ENCODE data around the gene SLC45A2. TPM values are rescaled to one million over a fixed set of nuclear protein-coding genes. Genes with fewer than 3 reads are reported as not detected.

SLC45A2 gene
- total RNA-seq, 1 experiment from 2014 or later = not detected

DNA sequence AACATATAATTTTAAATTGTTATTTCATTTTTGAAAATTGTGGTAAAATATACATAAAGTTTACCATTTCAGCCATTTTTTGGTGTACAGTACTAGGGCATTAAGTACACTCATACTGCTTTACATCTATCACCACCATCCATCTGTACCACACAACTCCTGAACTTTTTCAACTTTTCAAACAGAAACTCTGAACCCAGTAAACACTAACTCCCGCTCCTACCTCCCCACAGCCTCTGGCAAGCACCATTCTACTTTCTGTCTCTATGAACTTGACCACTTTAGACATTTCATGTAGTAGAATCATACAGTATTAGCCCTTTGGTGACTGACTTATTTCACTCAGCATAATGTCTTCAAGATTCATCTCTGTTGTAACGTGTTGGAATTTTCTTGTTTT, 8.4 kb upstream of the SLC45A2 start:
- POLR2A ChIA-PET = no interaction called here
- CTCF ChIA-PET = no interaction called here
- DNase-seq (ENCODE audit: low read depth, low spot score) = no peak
- TF ChIP-seq, protein P1, sequence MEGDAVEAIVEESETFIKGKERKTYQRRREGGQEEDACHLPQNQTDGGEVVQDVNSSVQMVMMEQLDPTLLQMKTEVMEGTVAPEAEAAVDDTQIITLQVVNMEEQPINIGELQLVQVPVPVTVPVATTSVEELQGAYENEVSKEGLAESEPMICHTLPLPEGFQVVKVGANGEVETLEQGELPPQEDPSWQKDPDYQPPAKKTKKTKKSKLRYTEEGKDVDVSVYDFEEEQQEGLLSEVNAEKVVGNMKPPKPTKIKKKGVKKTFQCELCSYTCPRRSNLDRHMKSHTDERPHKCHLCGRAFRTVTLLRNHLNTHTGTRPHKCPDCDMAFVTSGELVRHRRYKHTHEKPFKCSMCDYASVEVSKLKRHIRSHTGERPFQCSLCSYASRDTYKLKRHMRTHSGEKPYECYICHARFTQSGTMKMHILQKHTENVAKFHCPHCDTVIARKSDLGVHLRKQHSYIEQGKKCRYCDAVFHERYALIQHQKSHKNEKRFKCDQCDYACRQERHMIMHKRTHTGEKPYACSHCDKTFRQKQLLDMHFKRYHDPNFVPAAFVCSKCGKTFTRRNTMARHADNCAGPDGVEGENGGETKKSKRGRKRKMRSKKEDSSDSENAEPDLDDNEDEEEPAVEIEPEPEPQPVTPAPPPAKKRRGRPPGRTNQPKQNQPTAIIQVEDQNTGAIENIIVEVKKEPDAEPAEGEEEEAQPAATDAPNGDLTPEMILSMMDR (IDR thresholded peaks at IDR 0.05) = no peak
- TF ChIP-seq SIN3A (IDR thresholded peaks at IDR 0.05; ENCODE audit: borderline replicate concordance, insufficient read depth, low read depth, low read length) (no peak), POLR2AphosphoS5 (IDR thresholded peaks at IDR 0.05; ENCODE audit: low read depth, low read length) (no peak), TCF7L2 (IDR thresholded peaks at IDR 0.05; ENCODE audit: low read depth, low read length) (no peak)
- TF ChIP-seq, protein P2, sequence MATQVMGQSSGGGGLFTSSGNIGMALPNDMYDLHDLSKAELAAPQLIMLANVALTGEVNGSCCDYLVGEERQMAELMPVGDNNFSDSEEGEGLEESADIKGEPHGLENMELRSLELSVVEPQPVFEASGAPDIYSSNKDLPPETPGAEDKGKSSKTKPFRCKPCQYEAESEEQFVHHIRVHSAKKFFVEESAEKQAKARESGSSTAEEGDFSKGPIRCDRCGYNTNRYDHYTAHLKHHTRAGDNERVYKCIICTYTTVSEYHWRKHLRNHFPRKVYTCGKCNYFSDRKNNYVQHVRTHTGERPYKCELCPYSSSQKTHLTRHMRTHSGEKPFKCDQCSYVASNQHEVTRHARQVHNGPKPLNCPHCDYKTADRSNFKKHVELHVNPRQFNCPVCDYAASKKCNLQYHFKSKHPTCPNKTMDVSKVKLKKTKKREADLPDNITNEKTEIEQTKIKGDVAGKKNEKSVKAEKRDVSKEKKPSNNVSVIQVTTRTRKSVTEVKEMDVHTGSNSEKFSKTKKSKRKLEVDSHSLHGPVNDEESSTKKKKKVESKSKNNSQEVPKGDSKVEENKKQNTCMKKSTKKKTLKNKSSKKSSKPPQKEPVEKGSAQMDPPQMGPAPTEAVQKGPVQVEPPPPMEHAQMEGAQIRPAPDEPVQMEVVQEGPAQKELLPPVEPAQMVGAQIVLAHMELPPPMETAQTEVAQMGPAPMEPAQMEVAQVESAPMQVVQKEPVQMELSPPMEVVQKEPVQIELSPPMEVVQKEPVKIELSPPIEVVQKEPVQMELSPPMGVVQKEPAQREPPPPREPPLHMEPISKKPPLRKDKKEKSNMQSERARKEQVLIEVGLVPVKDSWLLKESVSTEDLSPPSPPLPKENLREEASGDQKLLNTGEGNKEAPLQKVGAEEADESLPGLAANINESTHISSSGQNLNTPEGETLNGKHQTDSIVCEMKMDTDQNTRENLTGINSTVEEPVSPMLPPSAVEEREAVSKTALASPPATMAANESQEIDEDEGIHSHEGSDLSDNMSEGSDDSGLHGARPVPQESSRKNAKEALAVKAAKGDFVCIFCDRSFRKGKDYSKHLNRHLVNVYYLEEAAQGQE (IDR thresholded peaks at IDR 0.05; ENCODE audit: insufficient read depth in 1 of 2, low read depth in 2 of 2, low read length in 1 of 2) = no peak
- in situ Hi-C loops (cut with HindIII; ENCODE audit: low pct_unique_long_range_greater_than_20kb, low sequenced_read_pairs) = no loop called here
- no peaks in the 10 kb centered on the region for H3K36me3 ChIP-seq (ENCODE audit: control insufficient read depth, insufficient read depth, low read length)
- H3K4me3 ChIP-seq (ENCODE audit: low read depth in 2 of 2, low read length in 2 of 2) = no peak overlapping the region
- H3K27me3 ChIP-seq (ENCODE audit: control insufficient read depth, insufficient read depth, low read length) = no peaks in the 10 kb centered on the region
- no peak overlapping the region for H3K27ac ChIP-seq (ENCODE audit: low read length)
- no peaks in the 10 kb centered on the region for H3K4me1 ChIP-seq (ENCODE audit: control insufficient read depth, insufficient read depth, low read length)
- no peak for ATAC-seq
- no peaks in the 10 kb centered on the region for H3K9me3 ChIP-seq (ENCODE audit: control insufficient read depth, insufficient read depth, low read depth, low read length)
- intact Hi-C loops (cut with micrococcal nuclease; ENCODE audit: unreplicated experiment) = no loop called here
- BruUV-seq (replicated peaks) = no TSS peak

DNA sequence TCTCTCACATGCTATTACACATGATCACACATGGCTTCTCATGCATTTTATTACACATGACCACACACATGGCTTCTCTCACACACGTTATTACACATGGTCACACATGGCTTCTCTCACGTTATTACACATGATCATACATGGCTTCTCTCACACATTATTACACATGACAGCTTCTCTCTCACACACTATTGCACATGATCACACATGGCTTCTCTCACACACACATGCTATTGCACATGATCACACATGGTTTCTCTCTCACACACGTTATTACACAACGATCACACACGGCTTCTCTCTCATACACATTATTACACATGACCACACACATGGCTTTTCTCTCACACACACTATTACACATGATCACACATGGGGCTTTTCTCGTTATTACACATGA, 954 bp upstream of the SLC45A2 start:
- no TSS peak for BruUV-seq (replicated peaks)
- ChIA-PET POLR2A (no interaction called here), CTCF (no interaction called here)
- no peak overlapping the region for H3K27ac ChIP-seq (ENCODE audit: low read length)
- H3K27me3 ChIP-seq (ENCODE audit: control insufficient read depth, insufficient read depth, low read length) = no peaks in the 10 kb centered on the region
- TF ChIP-seq SIN3A (IDR thresholded peaks at IDR 0.05; ENCODE audit: borderline replicate concordance, insufficient read depth, low read depth, low read length) (no peak), TCF7L2 (IDR thresholded peaks at IDR 0.05; ENCODE audit: low read depth, low read length) (no peak), POLR2AphosphoS5 (IDR thresholded peaks at IDR 0.05; ENCODE audit: low read depth, low read length) (no peak)
- TF ChIP-seq, protein P1 (IDR thresholded peaks at IDR 0.05) = no peak
- TF ChIP-seq, protein P2 (IDR thresholded peaks at IDR 0.05; ENCODE audit: insufficient read depth in 1 of 2, low read depth in 2 of 2, low read length in 1 of 2) = no peak
- no peak overlapping the region for H3K4me3 ChIP-seq (ENCODE audit: low read depth in 2 of 2, low read length in 2 of 2)
- no peak for DNase-seq (ENCODE audit: low read depth, low spot score)
- in situ Hi-C loops (cut with HindIII; ENCODE audit: low pct_unique_long_range_greater_than_20kb, low sequenced_read_pairs) = no loop called here
- ATAC-seq = no peak
- intact Hi-C loops (cut with micrococcal nuclease; ENCODE audit: unreplicated experiment) = no loop called here
- H3K36me3 ChIP-seq (ENCODE audit: control insufficient read depth, insufficient read depth, low read length) = no peaks in the 10 kb centered on the region
- H3K9me3 ChIP-seq (ENCODE audit: control insufficient read depth, insufficient read depth, low read depth, low read length) = no peaks in the 10 kb centered on the region
- no peaks in the 10 kb centered on the region for H3K4me1 ChIP-seq (ENCODE audit: control insufficient read depth, insufficient read depth, low read length)

Measured in Panc1 (cell line).